Measurements from ENCODE around the gene ZBTB11. TPM values are rescaled to one million over a fixed set of nuclear protein-coding genes. Genes with fewer than 3 reads are reported as not detected.

Gene ZBTB11
- total RNA-seq, 1 donor from 2014 or later: 28.7 TPM

DNA sequence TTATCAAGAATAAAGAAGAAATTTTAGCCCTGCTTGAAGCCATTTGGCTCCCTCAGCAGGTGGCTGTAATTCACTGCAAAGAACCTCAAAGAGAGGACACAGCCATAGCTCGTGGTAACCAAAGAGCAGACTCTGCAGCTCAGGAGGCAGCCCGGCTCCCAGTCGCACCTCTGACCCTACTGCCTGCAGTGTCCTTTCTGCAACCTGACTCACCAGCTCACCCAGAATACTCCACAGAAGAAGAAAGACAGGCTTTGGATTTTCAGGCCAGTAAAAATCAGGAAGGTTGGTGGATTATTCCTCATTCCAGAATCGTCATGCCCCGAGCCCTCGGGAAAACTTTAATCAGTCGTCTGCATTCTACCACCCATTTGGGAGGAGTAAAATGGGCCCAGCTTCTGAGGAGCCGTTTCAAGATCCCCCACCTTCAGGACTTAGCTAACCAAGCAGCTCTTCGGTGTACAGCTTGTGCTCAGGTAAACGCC is 38.6 kb downstream of the ZBTB11 start:
- H3K36me3 Mint-ChIP-seq (ENCODE audit: low read depth): peaks cover under 1% of the 10 kb centered on the region
- CTCF ChIA-PET: interaction anchor here (0.6 kb wide), 1 partner anchor 168 kb away, joined by 3 read pairs; no protein-coding TSS in a partner anchor
- no peak for ATAC-seq (ENCODE audit: low read depth)
- TF ChIP-seq, protein P1, sequence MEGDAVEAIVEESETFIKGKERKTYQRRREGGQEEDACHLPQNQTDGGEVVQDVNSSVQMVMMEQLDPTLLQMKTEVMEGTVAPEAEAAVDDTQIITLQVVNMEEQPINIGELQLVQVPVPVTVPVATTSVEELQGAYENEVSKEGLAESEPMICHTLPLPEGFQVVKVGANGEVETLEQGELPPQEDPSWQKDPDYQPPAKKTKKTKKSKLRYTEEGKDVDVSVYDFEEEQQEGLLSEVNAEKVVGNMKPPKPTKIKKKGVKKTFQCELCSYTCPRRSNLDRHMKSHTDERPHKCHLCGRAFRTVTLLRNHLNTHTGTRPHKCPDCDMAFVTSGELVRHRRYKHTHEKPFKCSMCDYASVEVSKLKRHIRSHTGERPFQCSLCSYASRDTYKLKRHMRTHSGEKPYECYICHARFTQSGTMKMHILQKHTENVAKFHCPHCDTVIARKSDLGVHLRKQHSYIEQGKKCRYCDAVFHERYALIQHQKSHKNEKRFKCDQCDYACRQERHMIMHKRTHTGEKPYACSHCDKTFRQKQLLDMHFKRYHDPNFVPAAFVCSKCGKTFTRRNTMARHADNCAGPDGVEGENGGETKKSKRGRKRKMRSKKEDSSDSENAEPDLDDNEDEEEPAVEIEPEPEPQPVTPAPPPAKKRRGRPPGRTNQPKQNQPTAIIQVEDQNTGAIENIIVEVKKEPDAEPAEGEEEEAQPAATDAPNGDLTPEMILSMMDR (IDR thresholded peaks at IDR 0.05): no peak
- POLR2A ChIA-PET: no interaction called here
- intact Hi-C loops (cut with micrococcal nuclease): loop anchor here (5.0 kb wide), 1 partner anchor 1176 kb away; no protein-coding TSS in a partner anchor
- H3K4me3 Mint-ChIP-seq: no peak overlapping the region
- no peaks in the 10 kb centered on the region for H3K9me3 Mint-ChIP-seq
- H3K4me1 Mint-ChIP-seq: peaks cover 2% of the 10 kb centered on the region
- no peaks in the 10 kb centered on the region for H3K27me3 Mint-ChIP-seq
- H3K27ac Mint-ChIP-seq: no peak overlapping the region
- no peak for DNase-seq

DNA sequence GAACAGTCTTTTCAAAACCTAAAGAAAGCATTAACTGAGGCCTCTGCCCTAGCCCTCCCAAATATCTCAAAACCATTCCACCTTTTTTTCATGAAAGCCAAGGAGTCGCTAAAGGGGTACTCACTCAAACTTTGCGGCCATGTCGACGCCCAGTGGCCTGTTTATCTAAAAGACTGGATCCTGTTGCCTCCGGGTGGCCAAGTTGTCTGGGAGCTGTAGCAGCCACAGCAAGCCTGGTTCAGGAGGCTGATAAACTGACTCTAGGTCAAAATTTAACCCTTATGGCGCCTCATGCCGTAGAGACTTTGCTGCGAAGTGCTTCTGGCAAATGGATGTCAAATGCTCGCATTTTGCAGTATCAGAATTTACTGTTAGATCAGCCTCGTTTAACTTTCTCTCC is 39.5 kb downstream of the ZBTB11 start:
- no peak overlapping the region for H3K4me3 Mint-ChIP-seq
- intact Hi-C loops (cut with micrococcal nuclease): loop anchor here (2.0 to 5.0 kb wide), 2 partner anchors 901 to 1175 kb away; no protein-coding TSS in a partner anchor
- H3K27ac Mint-ChIP-seq: no peak overlapping the region
- no peaks in the 10 kb centered on the region for H3K9me3 Mint-ChIP-seq
- ChIA-PET POLR2A (no interaction called here), CTCF (interaction anchor here (0.6 kb wide), 1 partner anchor 110 kb away, joined by 4 read pairs; no protein-coding TSS in a partner anchor)
- TF ChIP-seq, protein P1 (IDR thresholded peaks at IDR 0.05): no peak
- peaks cover 2% of the 10 kb centered on the region for H3K4me1 Mint-ChIP-seq
- DNase-seq (no peak), ATAC-seq (ENCODE audit: low read depth) (no peak)
- no peaks in the 10 kb centered on the region for H3K36me3 Mint-ChIP-seq (ENCODE audit: low read depth)
- no peaks in the 10 kb centered on the region for H3K27me3 Mint-ChIP-seq

DNA sequence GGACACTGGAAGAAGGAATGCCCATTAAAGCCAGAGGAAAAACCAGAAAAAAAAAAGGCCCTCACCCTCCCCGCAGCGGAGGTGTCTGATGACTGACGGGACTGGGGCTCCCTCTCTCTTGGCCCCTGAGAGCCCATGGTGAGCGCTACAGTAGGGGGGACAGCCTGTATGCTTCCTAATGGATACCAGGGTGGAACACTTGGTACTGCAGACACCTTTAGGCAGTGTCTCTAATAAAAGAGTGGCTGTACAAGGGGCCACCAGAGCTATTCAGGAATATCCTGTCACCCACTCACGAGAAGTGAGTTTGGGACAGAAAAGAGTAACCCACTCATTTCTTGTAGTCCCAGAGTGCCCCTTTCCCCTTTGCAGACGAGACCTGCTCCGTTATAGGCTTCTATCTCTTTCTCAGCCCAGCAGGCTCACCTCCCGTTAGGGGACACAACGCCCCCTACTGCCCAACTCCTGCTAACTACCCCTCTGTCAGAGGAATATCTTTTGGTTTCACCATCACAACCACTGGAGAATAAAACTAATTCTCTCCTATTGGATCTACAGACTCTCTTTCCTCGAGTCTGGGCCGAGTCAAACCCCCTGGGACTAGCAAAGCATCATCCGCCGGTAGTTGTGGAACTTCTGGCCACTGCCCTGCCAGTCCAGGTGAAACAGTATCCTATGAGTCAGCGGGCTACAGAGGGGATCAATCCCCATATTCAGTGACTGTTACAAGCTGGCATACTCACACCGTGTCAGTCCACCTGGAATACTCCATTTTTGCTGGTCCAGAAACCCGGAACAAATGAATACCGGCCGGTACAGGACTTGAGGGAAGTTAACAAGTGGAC is 40.8 kb downstream of the ZBTB11 start:
- no peaks in the 10 kb centered on the region for H3K36me3 Mint-ChIP-seq (ENCODE audit: low read depth)
- H3K27ac Mint-ChIP-seq: no peak overlapping the region
- CTCF ChIA-PET: interaction anchor here (0.7 to 1.3 kb wide), 2 partner anchors 61 to 62 kb away, joined by 3 read pairs; partner anchors contain the start of gene PCNP

DNA sequence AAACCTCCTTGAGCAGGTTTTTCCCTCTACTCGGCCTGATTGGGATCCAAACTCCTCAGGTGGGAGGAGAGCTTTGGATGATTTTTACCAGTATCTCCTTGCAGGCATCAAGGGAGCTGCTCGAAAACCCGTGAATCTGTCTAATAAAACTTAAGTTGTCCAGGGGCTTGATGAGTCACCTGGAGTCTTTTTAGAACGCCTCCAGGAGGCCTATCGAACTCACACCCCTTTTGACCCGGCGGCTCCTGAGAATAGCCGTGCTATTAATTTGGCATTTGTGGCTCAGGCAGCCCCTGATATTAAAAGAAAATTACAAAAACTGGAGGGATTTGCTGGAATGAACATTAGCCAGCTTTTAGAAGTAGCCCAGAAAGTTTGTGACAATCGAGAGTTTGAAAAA is 41.6 kb downstream of the ZBTB11 start:
- Mint-ChIP-seq H3K36me3 (ENCODE audit: low read depth) (no peaks in the 10 kb centered on the region), H3K27me3 (no peaks in the 10 kb centered on the region), H3K27ac (no peak overlapping the region), H3K9me3 (no peaks in the 10 kb centered on the region), H3K4me3 (no peak overlapping the region), H3K4me1 (peaks cover 2% of the 10 kb centered on the region)
- CTCF ChIA-PET: interaction anchor here (0.7 to 1.3 kb wide), 2 partner anchors 60 to 62 kb away, joined by 3 read pairs; partner anchors contain the start of gene PCNP
- intact Hi-C loops (cut with micrococcal nuclease): loop anchor here (5.0 kb wide), 1 partner anchor 1173 kb away; no protein-coding TSS in a partner anchor
- POLR2A ChIA-PET: no interaction called here
- TF ChIP-seq, protein P1 (IDR thresholded peaks at IDR 0.05): no peak
- DNase-seq: no peak
- no peak for ATAC-seq (ENCODE audit: low read depth)

More for the DNA sequence above, 40.8 kb downstream of the ZBTB11 start:
- DNase-seq (peak; percentile 27), ATAC-seq (ENCODE audit: low read depth) (peak; percentile 76)
- intact Hi-C loops (cut with micrococcal nuclease): loop anchor here (1.0 to 5.0 kb wide), 3 partner anchors 63 to 1174 kb away; no protein-coding TSS in a partner anchor
- Mint-ChIP-seq H3K27me3 (no peaks in the 10 kb centered on the region), H3K9me3 (no peaks in the 10 kb centered on the region), H3K4me1 (peaks cover 2% of the 10 kb centered on the region), H3K4me3 (no peak overlapping the region)
- POLR2A ChIA-PET: no interaction called here
- TF ChIP-seq, protein P1 (IDR thresholded peaks at IDR 0.05): no peak

DNA sequence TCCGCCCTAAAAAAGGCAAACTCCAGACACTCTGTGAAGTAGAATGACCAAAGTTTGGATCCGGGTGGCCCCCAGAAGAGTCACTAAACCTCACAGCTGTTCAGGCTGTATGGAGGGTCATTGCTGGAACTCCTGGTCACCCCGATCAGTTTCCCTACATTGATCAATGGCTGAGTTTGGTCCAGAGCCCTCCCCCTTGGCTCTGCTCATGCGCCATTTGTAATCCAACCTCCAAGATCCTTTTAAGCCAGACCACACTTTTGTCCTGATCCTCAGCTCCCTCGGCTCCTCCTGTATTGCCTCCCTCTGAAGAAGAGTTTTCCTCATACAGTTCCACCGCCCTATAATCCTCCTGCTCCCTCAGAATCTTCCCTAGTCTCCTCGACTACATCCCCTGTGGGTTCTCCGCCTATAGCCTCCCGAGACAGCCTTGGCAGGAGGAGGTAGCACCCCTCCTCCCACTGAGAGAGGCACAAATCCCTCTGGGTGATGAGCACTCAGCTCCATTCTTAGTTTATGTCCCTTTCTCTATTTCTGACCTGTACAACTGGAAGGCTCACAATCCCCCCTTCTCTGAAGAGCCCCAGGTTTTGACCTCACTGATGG is 42.2 kb downstream of the ZBTB11 start:
- intact Hi-C loops (cut with micrococcal nuclease): loop anchor here (5.0 kb wide), 1 partner anchor 1172 kb away; no protein-coding TSS in a partner anchor
- TF ChIP-seq, protein P1 (IDR thresholded peaks at IDR 0.05): no peak
- Mint-ChIP-seq H3K27me3 (no peaks in the 10 kb centered on the region), H3K9me3 (no peaks in the 10 kb centered on the region), H3K36me3 (ENCODE audit: low read depth) (no peaks in the 10 kb centered on the region), H3K4me1 (peaks cover 2% of the 10 kb centered on the region), H3K4me3 (no peak overlapping the region), H3K27ac (no peak overlapping the region)
- ChIA-PET POLR2A (no interaction called here), CTCF (no interaction called here)
- no peak for DNase-seq
- no peak for ATAC-seq (ENCODE audit: low read depth)
